GM18498 (cell line): Measurements from ENCODE around the gene SURF6.
"Not testable (repeated sequence)": the region's sequence is repeated elsewhere in the genome, so short reads cannot be mapped to it uniquely, and the experiment has no call there.

Source experiments
- ATAC-seq: cut with Tn5 transposase; IDR thresholded peaks from one replicate; pipeline ENCODE4 v1.9.1; 2021; ENCODE audit warnings: mild to moderate bottlenecking, moderate library complexity; ENCODE audit not compliant: unreplicated experiment

SURF6 gene

GRCh38 chr9:133348718-133349573 lies 13.0 kb upstream of the SURF6 start:
- ATAC-seq = no peak

GRCh38 chr9:133347985-133348717 lies 12.2 kb upstream of the SURF6 start, which contains the start of the genes MED22 and RPL7A:
MED22 (minus strand) TSS chr9:133348131; CDS start chr9:133346662, 1,469 bp downstream.
RPL7A (plus strand) TSS chr9:133348218; CDS start chr9:133348244, 26 bp downstream.
- ATAC-seq = peak; percentile 70

- peak; percentile 35 for ATAC-seq
These were observed 11.6 kb upstream of the SURF6 start for GRCh38 chr9:133347515-133347984.

GRCh38 chr9:133346021-133346785 lies 10.2 kb upstream of the SURF6 start:
- no peak for ATAC-seq

- no peak for ATAC-seq
These were observed 9.6 kb upstream of the SURF6 start for GRCh38 chr9:133345596-133345995.

- ATAC-seq = no peak
These were observed 9.0 kb upstream of the SURF6 start for GRCh38 chr9:133344979-133345378.

GRCh38 chr9:133344071-133344470 lies 8.1 kb upstream of the SURF6 start:
- ATAC-seq = no peak

GRCh38 chr9:133342570-133342969 lies 6.6 kb upstream of the SURF6 start:
- ATAC-seq = no peak

GRCh38 chr9:133342069-133342406 lies 6.0 kb upstream of the SURF6 start:
- no peak for ATAC-seq

GRCh38 chr9:133341369-133342068 lies 5.5 kb upstream of the SURF6 start:
- ATAC-seq = no peak

GRCh38 chr9:133340916-133341315 lies 4.9 kb upstream of the SURF6 start:
- ATAC-seq = no peak

GRCh38 chr9:133340256-133340655 lies 4.3 kb upstream of the SURF6 start:
- ATAC-seq = no peak

- no peak for ATAC-seq
These were observed 3.7 kb upstream of the SURF6 start for GRCh38 chr9:133339641-133340040.

- not testable (repeated sequence) for ATAC-seq
These were observed 1.1 kb downstream of the SURF6 start for GRCh38 chr9:133334888-133335287.

- ATAC-seq = no peak
These were observed 1.8 kb downstream of the SURF6 start for GRCh38 chr9:133334161-133334560.

GRCh38 chr9:133333566-133333965 lies 2.4 kb downstream of the SURF6 start:
- no peak for ATAC-seq

GRCh38 chr9:133333011-133333410 lies 3.0 kb downstream of the SURF6 start:
- ATAC-seq = no peak

GRCh38 chr9:133332381-133332730 lies 3.6 kb downstream of the SURF6 start:
- ATAC-seq = no peak

GRCh38 chr9:133331641-133332380 lies 4.2 kb downstream of the SURF6 start:
- no peak for ATAC-seq

- ATAC-seq = no peak
These were observed 4.8 kb downstream of the SURF6 start for GRCh38 chr9:133331221-133331620.
